ENCODE measurements around the gene ZNF622.

Gene ZNF622

GRCh38 chr5:16464231-16464630 lies 1.4 kb downstream of the ZNF622 start:
- 100% methylated on average over 1 of the region's 1 CpG for WGBS

GRCh38 chr5:16461782-16462181 lies 3.8 kb downstream of the ZNF622 start:
- DNase-seq: peak; percentile 94
- Histone ChIP-seq H3K4me1 (ENCODE audit: control insufficient read depth, insufficient read depth, low read depth, low read length) (peaks cover 12% of the 10 kb centered on the region), H2BK12ac (ENCODE audit: low read length in 2 of 2) (no peak overlapping the region), H2AFZ (ENCODE audit: low read depth, low read length) (no peak overlapping the region), H3K27me3 (ENCODE audit: control insufficient read depth in 1 of 2, insufficient read depth in 1 of 2, low read length in 2 of 2) (no peaks in the 10 kb centered on the region), H3K27ac (ENCODE audit: low read length, poor library complexity, severe bottlenecking) (peak overlapping the region; percentile 70), H2BK5ac (ENCODE audit: low read depth, low read length, poor library complexity, severe bottlenecking) (no peak overlapping the region), H3K4me3 (ENCODE audit: insufficient read depth in 1 of 2, low read depth in 1 of 2, low read length in 2 of 2) (peak overlapping the region in 1 of 2 experiments; percentile 58), H3K14ac (ENCODE audit: low read length in 2 of 2) (no peak overlapping the region), H4K91ac (ENCODE audit: low read length) (no peak overlapping the region), H3K18ac (ENCODE audit: low read depth in 1 of 2, low read length in 2 of 2) (no peak overlapping the region), H3K23ac (ENCODE audit: low read length in 2 of 2) (no peak overlapping the region), H3K9ac (ENCODE audit: low read length) (peak overlapping the region; percentile 23), H3K36me3 (ENCODE audit: control insufficient read depth in 1 of 2, insufficient read depth in 2 of 2, low read depth in 1 of 2, low read length in 2 of 2) (peaks cover 4 to 69% of the 10 kb centered on the region in 2 experiments), H3K9me3 (ENCODE audit: control insufficient read depth, low read length) (no peaks in the 10 kb centered on the region), H3K79me1 (replicated peaks; ENCODE audit: low read length, poor library complexity, severe bottlenecking) (peaks cover 4% of the 10 kb centered on the region), H3K4ac (ENCODE audit: low read depth in 1 of 2, low read length in 2 of 2) (no peak overlapping the region), H2BK15ac (ENCODE audit: low read depth, poor library complexity, severe bottlenecking) (no peak overlapping the region), H4K8ac (ENCODE audit: low read length) (no peak overlapping the region), H2AK5ac (ENCODE audit: low read length, severe bottlenecking) (no peak overlapping the region), H2BK120ac (ENCODE audit: low read depth, low read length) (no peak overlapping the region), H3K4me2 (ENCODE audit: low read length, poor library complexity, severe bottlenecking) (no peak overlapping the region)
- WGBS: 13% methylated on average over 1 of the region's 1 CpG

More at GRCh38 chr5:16464231-16464630, 1.4 kb downstream of the ZNF622 start:
- no peak for DNase-seq
- H3K27me3 ChIP-seq (ENCODE audit: control insufficient read depth in 1 of 2, insufficient read depth in 1 of 2, low read length in 2 of 2): no peaks in the 10 kb centered on the region
- H3K23ac ChIP-seq (ENCODE audit: low read length in 2 of 2): no peak overlapping the region
- H2AFZ ChIP-seq (ENCODE audit: low read depth, low read length): no peak overlapping the region
- no peak overlapping the region for H2BK12ac ChIP-seq (ENCODE audit: low read length in 2 of 2)
- H3K79me1 ChIP-seq (replicated peaks; ENCODE audit: low read length, poor library complexity, severe bottlenecking): peaks cover 10% of the 10 kb centered on the region
- H3K9me3 ChIP-seq (ENCODE audit: control insufficient read depth, low read length): no peaks in the 10 kb centered on the region
- no peak overlapping the region for H4K8ac ChIP-seq (ENCODE audit: low read length)
- H3K36me3 ChIP-seq (ENCODE audit: control insufficient read depth in 1 of 2, insufficient read depth in 2 of 2, low read depth in 1 of 2, low read length in 2 of 2): peaks cover 4 to 48% of the 10 kb centered on the region in 2 experiments
- H3K4ac ChIP-seq (ENCODE audit: low read depth in 1 of 2, low read length in 2 of 2): no peak overlapping the region
- H4K91ac ChIP-seq (ENCODE audit: low read length): no peak overlapping the region
- no peak overlapping the region for H3K27ac ChIP-seq (ENCODE audit: low read length, poor library complexity, severe bottlenecking)
- H3K18ac ChIP-seq (ENCODE audit: low read depth in 1 of 2, low read length in 2 of 2): no peak overlapping the region
- H3K4me2 ChIP-seq (ENCODE audit: low read length, poor library complexity, severe bottlenecking): peak overlapping the region; percentile 82
- H3K4me1 ChIP-seq (ENCODE audit: control insufficient read depth, insufficient read depth, low read depth, low read length): peaks cover 17% of the 10 kb centered on the region
- peak overlapping the region; percentile 10 for H2AK5ac ChIP-seq (ENCODE audit: low read length, severe bottlenecking)
- no peak overlapping the region for H2BK5ac ChIP-seq (ENCODE audit: low read depth, low read length, poor library complexity, severe bottlenecking)
- H3K14ac ChIP-seq (ENCODE audit: low read length in 2 of 2): no peak overlapping the region
- no peak overlapping the region for H2BK15ac ChIP-seq (ENCODE audit: low read depth, poor library complexity, severe bottlenecking)
- H3K9ac ChIP-seq (ENCODE audit: low read length): peak overlapping the region; percentile 94
- no peak overlapping the region for H2BK120ac ChIP-seq (ENCODE audit: low read depth, low read length)
- H3K4me3 ChIP-seq (ENCODE audit: insufficient read depth in 1 of 2, low read depth in 1 of 2, low read length in 2 of 2): peak overlapping the region in 1 of 2 experiments; percentile 98

GRCh38 chr5:16461026-16461425 lies 4.6 kb downstream of the ZNF622 start:
- Histone ChIP-seq H3K4ac (ENCODE audit: low read depth in 1 of 2, low read length in 2 of 2) (no peak overlapping the region), H3K27me3 (ENCODE audit: control insufficient read depth in 1 of 2, insufficient read depth in 1 of 2, low read length in 2 of 2) (no peaks in the 10 kb centered on the region)
- 63% methylated on average over 1 of the region's 1 CpG for WGBS

GRCh38 chr5:16459451-16459850 lies 6.1 kb downstream of the ZNF622 start:
- no peak overlapping the region for H2BK120ac ChIP-seq (ENCODE audit: low read depth, low read length)
- H2BK15ac ChIP-seq (ENCODE audit: low read depth, poor library complexity, severe bottlenecking): no peak overlapping the region
- DNase-seq: no peak
- H2BK5ac ChIP-seq (ENCODE audit: low read depth, low read length, poor library complexity, severe bottlenecking): no peak overlapping the region
- H4K8ac ChIP-seq (ENCODE audit: low read length): no peak overlapping the region
- H3K4me1 ChIP-seq (ENCODE audit: control insufficient read depth, insufficient read depth, low read depth, low read length): peaks cover 13% of the 10 kb centered on the region
- peaks cover 4% of the 10 kb centered on the region for H3K79me1 ChIP-seq (replicated peaks; ENCODE audit: low read length, poor library complexity, severe bottlenecking)
- no peak overlapping the region for H3K23ac ChIP-seq (ENCODE audit: low read length in 2 of 2)
- H3K36me3 ChIP-seq (ENCODE audit: control insufficient read depth in 1 of 2, insufficient read depth in 2 of 2, low read depth in 1 of 2, low read length in 2 of 2): peaks cover 12 to 87% of the 10 kb centered on the region in 2 experiments
- no peak overlapping the region for H3K4me2 ChIP-seq (ENCODE audit: low read length, poor library complexity, severe bottlenecking)
- H3K18ac ChIP-seq (ENCODE audit: low read depth in 1 of 2, low read length in 2 of 2): no peak overlapping the region
- no peak overlapping the region for H2AFZ ChIP-seq (ENCODE audit: low read depth, low read length)
- H3K9me3 ChIP-seq (ENCODE audit: control insufficient read depth, low read length): no peaks in the 10 kb centered on the region
- H2AK5ac ChIP-seq (ENCODE audit: low read length, severe bottlenecking): no peak overlapping the region
- H3K4ac ChIP-seq (ENCODE audit: low read depth in 1 of 2, low read length in 2 of 2): no peak overlapping the region
- H3K27me3 ChIP-seq (ENCODE audit: control insufficient read depth in 1 of 2, insufficient read depth in 1 of 2, low read length in 2 of 2): no peaks in the 10 kb centered on the region
- no peak overlapping the region for H3K14ac ChIP-seq (ENCODE audit: low read length in 2 of 2)
- no peak overlapping the region for H3K27ac ChIP-seq (ENCODE audit: low read length, poor library complexity, severe bottlenecking)
- H3K4me3 ChIP-seq (ENCODE audit: insufficient read depth in 1 of 2, low read depth in 1 of 2, low read length in 2 of 2): no peak overlapping the region
- H2BK12ac ChIP-seq (ENCODE audit: low read length in 2 of 2): no peak overlapping the region
- no peak overlapping the region for H3K9ac ChIP-seq (ENCODE audit: low read length)
- no peak overlapping the region for H4K91ac ChIP-seq (ENCODE audit: low read length)

More at GRCh38 chr5:16461026-16461425, 4.6 kb downstream of the ZNF622 start:
- Histone ChIP-seq H3K4me3 (ENCODE audit: insufficient read depth in 1 of 2, low read depth in 1 of 2, low read length in 2 of 2) (peak overlapping the region in 1 of 2 experiments; percentile 19), H3K27ac (ENCODE audit: low read length, poor library complexity, severe bottlenecking) (peak overlapping the region; percentile 67), H2BK12ac (ENCODE audit: low read length in 2 of 2) (no peak overlapping the region), H2BK15ac (ENCODE audit: low read depth, poor library complexity, severe bottlenecking) (no peak overlapping the region), H3K36me3 (ENCODE audit: control insufficient read depth in 1 of 2, insufficient read depth in 2 of 2, low read depth in 1 of 2, low read length in 2 of 2) (peaks cover 5 to 74% of the 10 kb centered on the region in 2 experiments), H4K91ac (ENCODE audit: low read length) (no peak overlapping the region), H3K79me1 (replicated peaks; ENCODE audit: low read length, poor library complexity, severe bottlenecking) (peaks cover 4% of the 10 kb centered on the region), H3K14ac (ENCODE audit: low read length in 2 of 2) (no peak overlapping the region), H3K18ac (ENCODE audit: low read depth in 1 of 2, low read length in 2 of 2) (no peak overlapping the region), H3K9me3 (ENCODE audit: control insufficient read depth, low read length) (no peaks in the 10 kb centered on the region), H3K4me1 (ENCODE audit: control insufficient read depth, insufficient read depth, low read depth, low read length) (peaks cover 9% of the 10 kb centered on the region), H2AK5ac (ENCODE audit: low read length, severe bottlenecking) (no peak overlapping the region), H4K8ac (ENCODE audit: low read length) (no peak overlapping the region), H3K23ac (ENCODE audit: low read length in 2 of 2) (no peak overlapping the region), H3K9ac (ENCODE audit: low read length) (peak overlapping the region; percentile 23), H2AFZ (ENCODE audit: low read depth, low read length) (no peak overlapping the region), H2BK5ac (ENCODE audit: low read depth, low read length, poor library complexity, severe bottlenecking) (no peak overlapping the region), H2BK120ac (ENCODE audit: low read depth, low read length) (no peak overlapping the region), H3K4me2 (ENCODE audit: low read length, poor library complexity, severe bottlenecking) (peak overlapping the region; percentile 1)
- peak; percentile 85 for DNase-seq

Measured in mesenchymal stem cell (in vitro differentiated cells and primary cell).